ENCODE results near the gene RAB6A. TPM values are rescaled to one million over a fixed set of nuclear protein-coding genes. Genes with fewer than 3 reads are reported as not detected.

RAB6A gene
- total and polyA plus RNA-seq, 2 donors (not counting 3 experiments of a cell fraction or from before 2014, with no cell fraction given): 45.0 to 130 TPM

DNA sequence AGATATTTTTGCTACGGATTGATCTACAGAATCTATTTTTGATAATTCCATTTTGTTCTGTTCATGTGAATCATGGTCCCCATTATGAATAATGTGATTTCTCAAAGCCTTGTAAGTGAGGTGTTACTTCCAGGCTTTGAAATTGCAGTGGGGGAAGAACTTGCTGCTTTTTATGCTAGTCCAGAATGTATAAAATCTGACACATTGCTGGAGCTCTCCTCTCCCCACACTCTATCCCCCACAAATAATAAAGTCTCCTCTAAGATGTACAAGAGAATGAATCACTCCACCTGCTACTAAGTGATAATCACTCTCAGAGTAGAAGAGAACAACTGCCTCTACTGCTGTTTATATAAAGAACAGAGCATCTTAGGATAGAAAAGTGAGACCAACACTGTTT is 5.9 kb upstream of the RAB6A start:
- FAIRE-seq (no peak), DNase-seq (ENCODE audit: low read depth, low spot score) (no peak)
- no peak overlapping the region for H3K9ac ChIP-seq (replicated peaks; ENCODE audit: extremely low read depth, insufficient read depth, low read length)
- no peaks in the 10 kb centered on the region for H3K4me1 ChIP-seq (ENCODE audit: control insufficient read depth, extremely low read depth, insufficient read depth, low read length)
- no peak overlapping the region for H3K4me2 ChIP-seq (ENCODE audit: insufficient read depth, low read length)
- no peaks in the 10 kb centered on the region for H3K9me3 ChIP-seq (replicated peaks; ENCODE audit: control insufficient read depth, insufficient read depth, low read length)
- no peaks in the 10 kb centered on the region for H4K20me1 ChIP-seq (replicated peaks; ENCODE audit: control insufficient read depth, extremely low read depth, insufficient read depth, low read length)
- H2AFZ ChIP-seq (ENCODE audit: low read depth, low read length): no peak overlapping the region
- dilution Hi-C loops (cut with MboI; ENCODE audit: extremely low pct_ligation_motif_present, low sequenced_read_pairs): no loop called here
- H3K36me3 ChIP-seq (ENCODE audit: control insufficient read depth in 2 of 2, extremely low read depth in 1 of 2, insufficient read depth in 2 of 2, low read length in 2 of 2): no peaks in the 10 kb centered on the region
- no peak overlapping the region for H3K27ac ChIP-seq (ENCODE audit: insufficient read depth, low read depth, low read length)
- TF ChIP-seq JUN (IDR thresholded peaks at IDR 0.05; ENCODE audit: borderline replicate concordance, insufficient read depth, insufficient read length, low read depth) (no peak), POLR2A (IDR thresholded peaks at IDR 0.05; ENCODE audit: low read depth, low read length) (no peak), FOS (IDR thresholded peaks at IDR 0.05; ENCODE audit: borderline replicate concordance, insufficient read depth, low read length) (no peak), MYC (IDR thresholded peaks at IDR 0.05; ENCODE audit: low read depth, low read length) (no peak), POLR2AphosphoS5 (IDR thresholded peaks at IDR 0.05; ENCODE audit: insufficient read depth, low read depth, low read length) (no peak), EZH2 (IDR thresholded peaks at IDR 0.05; ENCODE audit: borderline replicate concordance, low read depth, low read length, severe bottlenecking) (no peak), GATA2 (IDR thresholded peaks at IDR 0.05; ENCODE audit: insufficient read depth, insufficient read length, low read depth, low read length) (no peak)
- TF ChIP-seq, protein P1, sequence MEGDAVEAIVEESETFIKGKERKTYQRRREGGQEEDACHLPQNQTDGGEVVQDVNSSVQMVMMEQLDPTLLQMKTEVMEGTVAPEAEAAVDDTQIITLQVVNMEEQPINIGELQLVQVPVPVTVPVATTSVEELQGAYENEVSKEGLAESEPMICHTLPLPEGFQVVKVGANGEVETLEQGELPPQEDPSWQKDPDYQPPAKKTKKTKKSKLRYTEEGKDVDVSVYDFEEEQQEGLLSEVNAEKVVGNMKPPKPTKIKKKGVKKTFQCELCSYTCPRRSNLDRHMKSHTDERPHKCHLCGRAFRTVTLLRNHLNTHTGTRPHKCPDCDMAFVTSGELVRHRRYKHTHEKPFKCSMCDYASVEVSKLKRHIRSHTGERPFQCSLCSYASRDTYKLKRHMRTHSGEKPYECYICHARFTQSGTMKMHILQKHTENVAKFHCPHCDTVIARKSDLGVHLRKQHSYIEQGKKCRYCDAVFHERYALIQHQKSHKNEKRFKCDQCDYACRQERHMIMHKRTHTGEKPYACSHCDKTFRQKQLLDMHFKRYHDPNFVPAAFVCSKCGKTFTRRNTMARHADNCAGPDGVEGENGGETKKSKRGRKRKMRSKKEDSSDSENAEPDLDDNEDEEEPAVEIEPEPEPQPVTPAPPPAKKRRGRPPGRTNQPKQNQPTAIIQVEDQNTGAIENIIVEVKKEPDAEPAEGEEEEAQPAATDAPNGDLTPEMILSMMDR (IDR thresholded peaks at IDR 0.05; ENCODE audit: extremely low read depth in 1 of 2, insufficient read depth in 1 of 2, low read depth in 1 of 2, low read length in 2 of 2): no peak
- TF ChIP-seq, protein P2, sequence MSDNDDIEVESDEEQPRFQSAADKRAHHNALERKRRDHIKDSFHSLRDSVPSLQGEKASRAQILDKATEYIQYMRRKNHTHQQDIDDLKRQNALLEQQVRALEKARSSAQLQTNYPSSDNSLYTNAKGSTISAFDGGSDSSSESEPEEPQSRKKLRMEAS (IDR thresholded peaks at IDR 0.05; ENCODE audit: insufficient read depth, insufficient read length): no peak
- ChIA-PET CTCF (no interaction called here), POLR2A (no interaction called here)
- H3K4me3 ChIP-seq (replicated peaks in 1 of 3; ENCODE audit: insufficient read depth in 1 of 3, low read depth in 1 of 3, low read length in 3 of 3): no peak overlapping the region
- intact Hi-C loops (cut with micrococcal nuclease): loop anchor here (10.0 kb wide), 1 partner anchor 168 kb away; no protein-coding TSS in a partner anchor
- BruUV-seq (replicated peaks): no TSS peak
- H3K79me2 ChIP-seq (ENCODE audit: control insufficient read depth, insufficient read depth, low read length): no peaks in the 10 kb centered on the region
- peaks cover 1 to 23% of the 10 kb centered on the region in 2 experiments for H3K27me3 ChIP-seq (ENCODE audit: control insufficient read depth in 2 of 2, insufficient read depth in 2 of 2, low read length in 2 of 2)
- no peaks in the 10 kb centered on the region for H3K9me1 ChIP-seq (replicated peaks; ENCODE audit: control insufficient read depth, extremely low read depth, insufficient read depth, low read length)
